Cardiac fibroblast (primary cell): ENCODE measurements around the gene NHS.

ENCODE experiments used
- DNase-seq, 2 donors: peaks; one replicate each; pipeline versions ENCODE4 v3.0.0 to v3.0.0-alpha.2; 2010; ENCODE audit warnings: low read depth in 2 of 2
- H3K4me3 ChIP-seq, 2 donors: replicated peaks in 1 of 2; 1 replicate in 1 of 2; 2 replicates in 1 of 2; pipeline ENCODE4 v1.5.1; 2011; ENCODE audit warnings: low read depth in 2 of 2, low read length in 2 of 2, mild to moderate bottlenecking in 2 of 2, moderate library complexity in 1 of 2
- CTCF ChIP-seq: IDR thresholded peaks from one replicate; pipeline ENCODE4 v1.5.1; 2011; ENCODE audit warnings: low read depth, mild to moderate bottlenecking, low read length, inconsistent platforms

The NHS gene

GRCh38 chrX:17511556-17511955 is 136.6 kb downstream of the NHS start:
- DNase-seq: no peak
- no peak for TF ChIP-seq CTCF

GRCh38 chrX:17519358-17519757 is 144.4 kb downstream of the NHS start:
- no peak for TF ChIP-seq CTCF
- no peak overlapping the region for H3K4me3 ChIP-seq
- DNase-seq: peak; percentile 54 to 58

More at GRCh38 chrX:17511556-17511955, 136.6 kb downstream of the NHS start:
- no peak overlapping the region for H3K4me3 ChIP-seq

GRCh38 chrX:17520016-17520615 is 145.1 kb downstream of the NHS start:
- H3K4me3 ChIP-seq: no peak overlapping the region
- no peak for TF ChIP-seq CTCF
- no peak for DNase-seq

GRCh38 chrX:17521871-17522693 is 147.1 kb downstream of the NHS start:
- TF ChIP-seq CTCF: no peak
- H3K4me3 ChIP-seq: no peak overlapping the region
- peak; percentile 13 to 36 for DNase-seq

GRCh38 chrX:17525266-17525665 is 150.3 kb downstream of the NHS start:
- no peak for TF ChIP-seq CTCF
- no peak overlapping the region for H3K4me3 ChIP-seq
- no peak for DNase-seq

- H3K4me3 ChIP-seq: no peak overlapping the region
- TF ChIP-seq CTCF: no peak
- no peak for DNase-seq
These were observed 151.0 kb downstream of the NHS start for GRCh38 chrX:17525762-17526555.
